Loucy (cell line): Measurements from ENCODE around the gene GOLGA1.

ENCODE experiments used
- H2AFZ ChIP-seq: fragments of 200-600 bp; sonication (generic); 2 replicates; pipeline ENCODE4 v1.6.0; 2016; ENCODE audit warnings: antibody characterized with exemption, mild to moderate bottlenecking, low read length, moderate library complexity
- H3F3A ChIP-seq: fragments of 200-600 bp; 2 replicates; pipeline ENCODE4 v1.6.0; 2016; ENCODE audit warnings: antibody characterized with exemption, low read depth, mild to moderate bottlenecking
- H3K27me3 ChIP-seq: fragments of 200-600 bp; sonication (generic); 2 replicates; pipeline ENCODE4 v1.6.1; 2014; ENCODE audit warnings: low read length, mild to moderate bottlenecking; ENCODE audit not compliant: insufficient read depth, poor library complexity, severe bottlenecking
- H3K36me3 ChIP-seq: fragments of 200-600 bp; sonication (generic); 2 replicates; pipeline ENCODE4 v1.6.1; 2016; ENCODE audit warnings: low read length; ENCODE audit not compliant: insufficient read depth
- H3K4me1 ChIP-seq: fragments of 200-600 bp; sonication (generic); 2 replicates; pipeline ENCODE4 v1.5.1; 2014; ENCODE audit warnings: low read length, mild to moderate bottlenecking; ENCODE audit not compliant: insufficient read depth, poor library complexity, severe bottlenecking
- H3K4me2 ChIP-seq: fragments of 200-600 bp; sonication (generic); 2 replicates; pipeline ENCODE4 v1.6.0; 2014; ENCODE audit warnings: antibody characterized with exemption, low read length, low read depth, mild to moderate bottlenecking; ENCODE audit not compliant: poor library complexity, severe bottlenecking
- H3K4me3 ChIP-seq: fragments of 200-600 bp; sonication (generic); 2 replicates; pipeline ENCODE4 v1.5.1; 2014; ENCODE audit warnings: low read length, mild to moderate bottlenecking, mixed read lengths; ENCODE audit not compliant: poor library complexity, severe bottlenecking
- H3K79me2 ChIP-seq: fragments of 200-600 bp; sonication (generic); 2 replicates; pipeline ENCODE4 v1.6.1; 2014; ENCODE audit warnings: low read length; ENCODE audit not compliant: insufficient read depth
- H3K9ac ChIP-seq: fragments of 200-600 bp; sonication (generic); 2 replicates; pipeline ENCODE4 v1.6.0; 2014; ENCODE audit warnings: mild to moderate bottlenecking, low read depth, low read length, moderate library complexity; ENCODE audit not compliant: poor library complexity, severe bottlenecking
- H3K9me2 ChIP-seq: fragments of 200-600 bp; sonication (generic); replicated peaks from 2 replicates; pipeline ENCODE4 v1.6.1; 2016; ENCODE audit warnings: low read depth, low read length, mixed read lengths
- H3K9me3 ChIP-seq: fragments of 200-600 bp; sonication (generic); 2 replicates; pipeline ENCODE4 v1.6.1; 2014; ENCODE audit warnings: mild to moderate bottlenecking, antibody characterized with exemption, low read length, low read depth; ENCODE audit not compliant: insufficient read depth
- H4K20me1 ChIP-seq: fragments of 200-600 bp; sonication (generic); 2 replicates; pipeline ENCODE4 v1.6.0; 2014; ENCODE audit warnings: antibody characterized with exemption, low read length, mild to moderate bottlenecking; ENCODE audit not compliant: insufficient read depth, poor library complexity, severe bottlenecking
- CTCF ChIP-seq: fragments of 200-600 bp; sonication (generic); conservative IDR thresholded peaks from 2 replicates; pipeline ENCODE4 v1.5.1; 2014; ENCODE audit warnings: mild to moderate bottlenecking, antibody characterized with exemption, low read length
- EZH2phosphoT487 ChIP-seq: fragments of 200-600 bp; IDR thresholded peaks from 2 replicates; pipeline ENCODE4 v1.6.1; 2018; ENCODE audit warnings: antibody characterized with exemption, mild to moderate bottlenecking, moderate library complexity, borderline replicate concordance

Gene GOLGA1

GRCh38 chr9:124940894-124941678 lies at the start of gene GOLGA1:
Gene GOLGA1, minus strand, starts transcription at chr9:124941083. Its CDS starts 2,372 bp downstream, at chr9:124938711.
- H3K9ac ChIP-seq: peak within 1 kb of the TSS; percentile 92
- no peaks in the 10 kb centered on the region for H3K9me2 ChIP-seq
- TF ChIP-seq EZH2phosphoT487: no peak
- TF ChIP-seq CTCF: no peak
- H3K79me2 ChIP-seq: peaks cover 29% of the 10 kb centered on the region
- peak within 1 kb of the TSS; percentile 89 for H3K4me3 ChIP-seq
- no peaks in the 10 kb centered on the region for H4K20me1 ChIP-seq
- H3K4me1 ChIP-seq: peaks cover 27% of the 10 kb centered on the region
- H3K4me2 ChIP-seq: peak within 1 kb of the TSS; percentile 86
- H3K36me3 ChIP-seq: no peaks in the 10 kb centered on the region
- H3F3A ChIP-seq: 0 out of 2 replicates have a peak, but pooled peaks cover 2% of the 10 kb centered on the region
- no peaks in the 10 kb centered on the region for H3K27me3 ChIP-seq
- H3K9me3 ChIP-seq: no peaks in the 10 kb centered on the region
- H2AFZ ChIP-seq: peak within 1 kb of the TSS; percentile 95

GRCh38 chr9:124983698-124984097 lies 42.8 kb upstream of the GOLGA1 start:
- TF ChIP-seq EZH2phosphoT487 (no peak), CTCF (no peak)
- no peak overlapping the region for H2AFZ ChIP-seq
- no peak overlapping the region for H3K4me3 ChIP-seq
- no peaks in the 10 kb centered on the region for H3F3A ChIP-seq
- H3K36me3 ChIP-seq: peaks cover 37% of the 10 kb centered on the region; the same call in 1 of the 2 replicates
- no peak overlapping the region for H3K4me2 ChIP-seq
- H3K9me2 ChIP-seq: no peaks in the 10 kb centered on the region
- no peaks in the 10 kb centered on the region for H3K79me2 ChIP-seq
- no peaks in the 10 kb centered on the region for H3K27me3 ChIP-seq
- H4K20me1 ChIP-seq: no peaks in the 10 kb centered on the region
- H3K4me1 ChIP-seq: no peaks in the 10 kb centered on the region
- H3K9ac ChIP-seq: no peak overlapping the region
- no peaks in the 10 kb centered on the region for H3K9me3 ChIP-seq

- Histone ChIP-seq H3K4me1 (peaks cover under 1% of the 10 kb centered on the region), H3K79me2 (no peaks in the 10 kb centered on the region), H2AFZ (no peak overlapping the region), H3K4me3 (no peak overlapping the region), H3K9me3 (no peaks in the 10 kb centered on the region), H4K20me1 (no peaks in the 10 kb centered on the region), H3K27me3 (no peaks in the 10 kb centered on the region), H3F3A (no peaks in the 10 kb centered on the region), H3K9ac (no peak overlapping the region), H3K36me3 (peaks cover 46% of the 10 kb centered on the region; the same call in 1 of the 2 replicates), H3K9me2 (no peaks in the 10 kb centered on the region), H3K4me2 (no peak overlapping the region)
- TF ChIP-seq EZH2phosphoT487 (no peak), CTCF (no peak)
These were observed 39.5 kb upstream of the GOLGA1 start for GRCh38 chr9:124980431-124980830.
